B cell (primary cell): ENCODE measurements around the gene SYNGR3. TPM values are rescaled to one million over a fixed set of nuclear protein-coding genes. Genes with fewer than 3 reads are reported as not detected.

ENCODE experiments used
- ATAC-seq: fragments of 200-7000 bp; cut with Tn5 transposase; one replicate; pipeline ENCODE4 v1.10.0; 2021; ENCODE audit warnings: low read depth, mild to moderate bottlenecking, moderate number of reproducible peaks, moderate library complexity
- CTCF ChIA-PET: fragments of 350-600 bp; sonication (Branson Sonifier 250); formaldehyde crosslinking; loops from one replicate; lab custom pipeline; 2021; ENCODE audit warnings: antibody characterized with exemption, inconsistent platforms; lab: Charles Lee
- POLR2A ChIA-PET: fragments of 350-600 bp; sonication (Branson Sonifier 250); formaldehyde crosslinking; loops from one replicate; lab custom pipeline; 2021; ENCODE audit warnings: antibody characterized with exemption; lab: Charles Lee
- DNase-seq: peaks from one replicate; pipeline ENCODE4 v3.0.0; 2013
- H2AFZ ChIP-seq: 2 replicates; pipeline ENCODE4 v1.6.1; 2012; ENCODE audit warnings: mild to moderate bottlenecking, low read depth, low read length; ENCODE audit not compliant: insufficient read depth, poor library complexity, severe bottlenecking
- H3K27ac ChIP-seq, 2 donors: 1 replicate in 1 of 2; 2 replicates in 1 of 2; pipeline ENCODE4 v1.5.1; 2012 to 2013; ENCODE audit warnings: low read length in 2 of 2, mild to moderate bottlenecking in 2 of 2, moderate library complexity in 1 of 2
- H3K27me3 ChIP-seq, 4 experiments: fragments of 200-600 bp in 1 of 4; sonication (generic) in 1 of 4; replicated peaks in 1 of 4; 1 replicate in 2 of 4; 2 replicates in 2 of 4; pipeline versions ENCODE4 v1.6.1 to v1.7.0; 2013 to 2016; ENCODE audit warnings: low read length in 3 of 4, mild to moderate bottlenecking in 2 of 4, mixed read lengths in 1 of 4, moderate library complexity in 1 of 4; ENCODE audit not compliant: insufficient read depth in 4 of 4, control insufficient read depth in 3 of 4; ENCODE audit errors: control extremely low read depth in 1 of 4
- H3K36me3 ChIP-seq, 2 experiments: replicated peaks in 1 of 2; 1 replicate in 1 of 2; 2 replicates in 1 of 2; pipeline versions ENCODE4 v1.6.1 to v1.7.1; 2013; ENCODE audit warnings: low read length in 1 of 2; ENCODE audit not compliant: insufficient read depth in 2 of 2, control insufficient read depth in 1 of 2; ENCODE audit errors: control extremely low read depth in 1 of 2, extremely low read depth in 1 of 2
- H3K4me1 ChIP-seq, 2 donors: fragments of 200-600 bp in 1 of 2; sonication (generic) in 1 of 2; 1 replicate in 1 of 2; 2 replicates in 1 of 2; pipeline versions ENCODE4 v1.5.1 to v1.6.1; 2013 to 2017; ENCODE audit warnings: low read length in 2 of 2; ENCODE audit not compliant: control insufficient read depth in 2 of 2, insufficient read depth in 2 of 2
- H3K4me2 ChIP-seq: replicated peaks from 2 replicates; pipeline ENCODE3; 2012; ENCODE audit warnings: mild to moderate bottlenecking, low read depth, low read length; ENCODE audit not compliant: poor library complexity, severe bottlenecking
- H3K4me3 ChIP-seq, 5 experiments: fragments of 200-600 bp in 1 of 5; sonication (generic) in 1 of 5; 1 replicate in 3 of 5; 2 replicates in 2 of 5; pipeline versions ENCODE4 v1.5.1 to v1.7.0; 2011 to 2016; ENCODE audit warnings: low read length in 4 of 5, mild to moderate bottlenecking in 4 of 5, low read depth in 2 of 5, control low read depth in 1 of 5, moderate library complexity in 1 of 5; ENCODE audit not compliant: insufficient read depth in 1 of 5; ENCODE audit errors: control extremely low read depth in 1 of 5, extremely low read depth in 1 of 5
- H3K79me2 ChIP-seq: fragments of 200-600 bp; sonication (generic); one replicate; pipeline ENCODE4 v1.6.0; 2016; ENCODE audit warnings: low read length; ENCODE audit not compliant: control insufficient read depth, insufficient read depth
- H3K9ac ChIP-seq: fragments of 200-600 bp; sonication (generic); 2 replicates; pipeline ENCODE4 v1.6.1; 2017; ENCODE audit warnings: mild to moderate bottlenecking, low read length, moderate library complexity
- H3K9me3 ChIP-seq, 3 donors: one replicate each; pipeline versions ENCODE4 v1.6.1 to v1.7.1; 2013; ENCODE audit warnings: low read length in 2 of 3; ENCODE audit not compliant: control insufficient read depth in 2 of 3, insufficient read depth in 1 of 3; ENCODE audit errors: control extremely low read depth in 1 of 3
- H4K20me1 ChIP-seq: 2 replicates; pipeline ENCODE4 v1.6.0; 2012; ENCODE audit warnings: mild to moderate bottlenecking, low read length; ENCODE audit not compliant: insufficient read depth, control insufficient read depth, poor library complexity, severe bottlenecking
- H3K27ac Mint-ChIP-seq: one replicate; pipeline ENCODE4 v1.8.0; 2021; ENCODE audit warnings: mixed read lengths
- H3K27me3 Mint-ChIP-seq: one replicate; pipeline ENCODE4 v1.8.0; 2021; ENCODE audit warnings: mixed read lengths
- H3K4me1 Mint-ChIP-seq: one replicate; pipeline ENCODE4 v1.8.0; 2021; ENCODE audit warnings: mixed read lengths
- H3K4me3 Mint-ChIP-seq: one replicate; pipeline ENCODE4 v1.8.0; 2021; ENCODE audit warnings: mixed read lengths
- H3K9me3 Mint-ChIP-seq: one replicate; pipeline ENCODE4 v1.8.0; 2022; ENCODE audit warnings: mixed read lengths; ENCODE audit not compliant: insufficient read depth
- CTCF ChIP-seq: fragments of 200-600 bp; IDR thresholded peaks from one replicate; pipeline ENCODE4 v1.8.0; 2022; ENCODE audit warnings: antibody characterized with exemption, mild to moderate bottlenecking
- EZH2 ChIP-seq: IDR thresholded peaks from 2 replicates; pipeline ENCODE4 v1.6.1; 2012; ENCODE audit warnings: borderline replicate concordance, low read depth, mild to moderate bottlenecking, moderate library complexity, low read length; ENCODE audit not compliant: insufficient read depth, poor library complexity, severe bottlenecking
- WGBS: methylation state at CpG from one replicate; pipeline ENCODE4 v1.1.5; 2013; ENCODE audit warnings: missing lambda C conversion rate; ENCODE audit not compliant: insufficient coverage; 5-methylcytosine and 5-hydroxymethylcytosine counted together
- intact Hi-C: fragments of 100-400 bp; cut with micrococcal nuclease; formaldehyde crosslinking; loops from one replicate; pipeline ENCODE4 v1.10.0; 2022
- polyA plus RNA-seq: library from polyadenylated mRNA; depleted of rRNA; stranded (reverse); fragments of >200 nt; gene quantifications from 2 replicates; pipeline ENCODE4 v1.2.3, GENCODE V29; 2012
- total RNA-seq, 2 donors: library from RNA; stranded (reverse); fragments of 120-200 nt in 1 of 2; gene quantifications; 1 replicate in 1 of 2; 2 replicates in 1 of 2; pipeline versions ENCODE4 v1.2.3 to v1.2.4, GENCODE V29; 2013 to 2022

Gene SYNGR3
- total and polyA plus RNA-seq, 2 donors (not counting 1 experiment from before 2014, with no cell fraction given) = 19.5 to 19.8 TPM

GRCh38 chr16:2003827-2004641, 14.3 kb downstream of the SYNGR3 start:
- no peak overlapping the region for H3K27ac ChIP-seq
- peak; percentile 99 for ATAC-seq
- peak; percentile 93 for TF ChIP-seq CTCF
- TF ChIP-seq EZH2 = no peak
- H4K20me1 ChIP-seq = peaks cover 86% of the 10 kb centered on the region
- H3K79me2 ChIP-seq = peaks cover 68% of the 10 kb centered on the region
- Mint-ChIP-seq H3K27ac (no peak overlapping the region), H3K9me3 (no peaks in the 10 kb centered on the region), H3K4me3 (no peak overlapping the region), H3K27me3 (no peaks in the 10 kb centered on the region), H3K4me1 (peaks cover 41% of the 10 kb centered on the region)
- ChIA-PET POLR2A (interaction anchor here (0.6 to 1.5 kb wide), 5 partner anchors 13 to 1952 kb away, joined by 3 to 9 read pairs (median 5); partner anchors contain the start of gene TRAF7), CTCF (interaction anchor here (0.7 to 4.9 kb wide), 17 partner anchors 9 to 1314 kb away, joined by 3 to 46 read pairs (median 5); partner anchors contain the start of genes ECI1, NOXO1, RAB26 and TRAF7)
- no peaks in the 10 kb centered on the region for H3K27me3 ChIP-seq
- intact Hi-C loops = no loop called here
- H3K9ac ChIP-seq = no peak overlapping the region
- H3K4me3 ChIP-seq = no peak overlapping the region
- peak; percentile 88 for DNase-seq
- no peak overlapping the region for H2AFZ ChIP-seq
- no peaks in the 10 kb centered on the region for H3K9me3 ChIP-seq
- peak overlapping the region; percentile 59 for H3K4me2 ChIP-seq
- H3K4me1 ChIP-seq = peaks cover 33 to 45% of the 10 kb centered on the region in 2 donors
- WGBS = 46% methylated on average over 34 of the region's 36 CpGs
- peaks cover 0 to 45% of the 10 kb centered on the region in 2 experiments for H3K36me3 ChIP-seq
